ENCODE measurements around the gene MED27.

- no peak for TF ChIP-seq CTCF (IDR thresholded peaks at IDR 0.05; ENCODE audit: low read depth, low read length)
- no peak for TF ChIP-seq POLR2A (IDR thresholded peaks at IDR 0.05; ENCODE audit: extremely low read depth, insufficient read length)
- TF ChIP-seq MAX (IDR thresholded peaks at IDR 0.05; ENCODE audit: low read depth, low read length): no peak
- TF ChIP-seq MYC (IDR thresholded peaks at IDR 0.05; ENCODE audit: low read depth, low read length): no peak
Measured at GRCh38 chr9:131986576-131986975, 93.1 kb downstream of the MED27 start.
